ENCODE measurements around the gene NOP16. TPM values are rescaled to one million over a fixed set of nuclear protein-coding genes. Genes with fewer than 3 reads are reported as not detected.
"Not testable (repeated sequence)": the region's sequence is repeated elsewhere in the genome, so short reads cannot be mapped to it uniquely, and the experiment has no call there.

The NOP16 gene
- total RNA-seq, 2 experiments from 2014 or later: 52.5 to 57.6 TPM

GRCh38 chr5:176408252-176408573 is 19.8 kb upstream of the NOP16 start:
- H3K27ac Mint-ChIP-seq; H3K9me3 Mint-ChIP-seq; intact Hi-C loops (cut with micrococcal nuclease); H3K36me3 Mint-ChIP-seq; H3K4me3 Mint-ChIP-seq; H3K4me1 Mint-ChIP-seq (ENCODE audit: low read depth); H3K27me3 Mint-ChIP-seq; DNase-seq: not testable (repeated sequence)
- POLR2A ChIA-PET: interaction anchor here (0.6 kb wide), 1 partner anchor 135 kb away, joined by 3 read pairs; no protein-coding TSS in a partner anchor
- CTCF ChIA-PET: interaction anchor here (1.2 kb wide), 1 partner anchor 40 kb away, joined by 3 read pairs; the partner anchor contains the start of gene FAF2

- no peak overlapping the region for H3K27ac Mint-ChIP-seq
- H3K4me1 Mint-ChIP-seq (ENCODE audit: low read depth): peaks cover 7% of the 10 kb centered on the region
- CTCF ChIA-PET: interaction anchor here (0.8 to 1.2 kb wide), 2 partner anchors 40 to 135 kb away, joined by 3 read pairs; partner anchors contain the start of gene FAF2
- POLR2A ChIA-PET: interaction anchor here (0.6 kb wide), 1 partner anchor 135 kb away, joined by 3 read pairs; no protein-coding TSS in a partner anchor
- H3K36me3 Mint-ChIP-seq: peaks cover 6% of the 10 kb centered on the region
- no peak overlapping the region for H3K4me3 Mint-ChIP-seq
- intact Hi-C loops (cut with micrococcal nuclease): no loop called here
- DNase-seq: no peak
- H3K27me3 Mint-ChIP-seq: no peaks in the 10 kb centered on the region
- H3K9me3 Mint-ChIP-seq: no peaks in the 10 kb centered on the region
These were observed 19.3 kb upstream of the NOP16 start for GRCh38 chr5:176407456-176408251.

DNA sequence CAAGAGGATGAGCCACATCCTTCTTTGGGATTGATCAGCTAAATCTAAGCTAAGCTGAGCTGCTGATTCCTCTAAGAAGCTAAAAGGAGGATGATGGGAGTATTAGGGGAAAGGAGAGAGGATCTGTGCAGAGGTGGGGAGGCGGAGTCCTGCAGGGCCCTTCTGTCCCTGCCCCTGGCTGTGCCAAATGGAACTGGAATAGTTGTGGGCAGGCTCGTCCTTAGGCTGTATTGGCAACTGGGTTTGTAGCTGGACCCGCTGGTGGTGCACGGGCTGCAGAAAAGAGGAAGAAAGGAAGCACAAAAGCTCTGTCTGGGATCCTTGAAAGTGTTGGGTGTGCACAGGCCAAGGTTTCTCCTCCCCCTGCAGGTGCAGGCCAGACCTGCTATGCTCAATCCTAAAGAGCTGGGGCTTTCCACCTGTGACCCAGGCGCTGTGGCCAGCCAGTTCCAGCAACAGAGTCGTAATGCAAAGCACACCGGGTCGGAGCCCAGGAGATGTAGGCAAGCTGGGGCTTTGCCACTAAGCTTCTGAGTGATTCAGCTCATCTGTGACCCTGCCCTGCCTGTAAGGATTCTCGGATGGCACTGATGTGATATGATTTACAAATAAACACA is 18.1 kb upstream of the NOP16 start:
- H3K27me3 Mint-ChIP-seq: no peaks in the 10 kb centered on the region
- POLR2A ChIA-PET: interaction anchor here (0.6 kb wide), 1 partner anchor 41 kb away, joined by 3 read pairs; no protein-coding TSS in a partner anchor
- H3K36me3 Mint-ChIP-seq: peaks cover 6% of the 10 kb centered on the region
- peaks cover 5% of the 10 kb centered on the region for H3K4me1 Mint-ChIP-seq (ENCODE audit: low read depth)
- H3K27ac Mint-ChIP-seq: no peak overlapping the region
- H3K9me3 Mint-ChIP-seq: no peaks in the 10 kb centered on the region
- CTCF ChIA-PET: interaction anchor here (0.8 to 1.2 kb wide), 2 partner anchors 9 to 136 kb away, joined by 3 to 4 read pairs; no protein-coding TSS in a partner anchor
- DNase-seq: no peak
- intact Hi-C loops (cut with micrococcal nuclease): no loop called here
- no peak overlapping the region for H3K4me3 Mint-ChIP-seq

- peaks cover 6% of the 10 kb centered on the region for H3K36me3 Mint-ChIP-seq
- ChIA-PET CTCF (interaction anchor here (1.2 kb wide), 1 partner anchor 10 kb away, joined by 4 read pairs; no protein-coding TSS in a partner anchor), POLR2A (no interaction called here)
- no peaks in the 10 kb centered on the region for H3K4me1 Mint-ChIP-seq (ENCODE audit: low read depth)
- H3K4me3 Mint-ChIP-seq: no peak overlapping the region
- H3K9me3 Mint-ChIP-seq: no peaks in the 10 kb centered on the region
- H3K27me3 Mint-ChIP-seq: no peaks in the 10 kb centered on the region
- H3K27ac Mint-ChIP-seq: no peak overlapping the region
- DNase-seq: no peak
- intact Hi-C loops (cut with micrococcal nuclease): no loop called here
These were observed 17.4 kb upstream of the NOP16 start for GRCh38 chr5:176405656-176406435.

- Mint-ChIP-seq H3K36me3 (peaks cover 3% of the 10 kb centered on the region), H3K27ac (no peak overlapping the region), H3K9me3 (no peaks in the 10 kb centered on the region), H3K27me3 (no peaks in the 10 kb centered on the region), H3K4me1 (ENCODE audit: low read depth) (no peaks in the 10 kb centered on the region), H3K4me3 (no peak overlapping the region)
- DNase-seq: no peak
- intact Hi-C loops (cut with micrococcal nuclease): no loop called here
- POLR2A ChIA-PET: no interaction called here
- CTCF ChIA-PET: no interaction called here
These were observed 13.1 kb upstream of the NOP16 start for GRCh38 chr5:176401281-176402205.

- ChIA-PET CTCF (interaction anchor here (1.3 kb wide), 1 partner anchor 196 kb away, joined by 3 read pairs; no protein-coding TSS in a partner anchor), POLR2A (no interaction called here)
- no peak for DNase-seq
- no peaks in the 10 kb centered on the region for H3K4me1 Mint-ChIP-seq (ENCODE audit: low read depth)
- intact Hi-C loops (cut with micrococcal nuclease): no loop called here
- H3K36me3 Mint-ChIP-seq: peaks cover 3% of the 10 kb centered on the region
- no peak overlapping the region for H3K4me3 Mint-ChIP-seq
- no peaks in the 10 kb centered on the region for H3K9me3 Mint-ChIP-seq
- H3K27me3 Mint-ChIP-seq: no peaks in the 10 kb centered on the region
- H3K27ac Mint-ChIP-seq: no peak overlapping the region
These were observed 12.2 kb upstream of the NOP16 start for GRCh38 chr5:176400382-176401156.

DNA sequence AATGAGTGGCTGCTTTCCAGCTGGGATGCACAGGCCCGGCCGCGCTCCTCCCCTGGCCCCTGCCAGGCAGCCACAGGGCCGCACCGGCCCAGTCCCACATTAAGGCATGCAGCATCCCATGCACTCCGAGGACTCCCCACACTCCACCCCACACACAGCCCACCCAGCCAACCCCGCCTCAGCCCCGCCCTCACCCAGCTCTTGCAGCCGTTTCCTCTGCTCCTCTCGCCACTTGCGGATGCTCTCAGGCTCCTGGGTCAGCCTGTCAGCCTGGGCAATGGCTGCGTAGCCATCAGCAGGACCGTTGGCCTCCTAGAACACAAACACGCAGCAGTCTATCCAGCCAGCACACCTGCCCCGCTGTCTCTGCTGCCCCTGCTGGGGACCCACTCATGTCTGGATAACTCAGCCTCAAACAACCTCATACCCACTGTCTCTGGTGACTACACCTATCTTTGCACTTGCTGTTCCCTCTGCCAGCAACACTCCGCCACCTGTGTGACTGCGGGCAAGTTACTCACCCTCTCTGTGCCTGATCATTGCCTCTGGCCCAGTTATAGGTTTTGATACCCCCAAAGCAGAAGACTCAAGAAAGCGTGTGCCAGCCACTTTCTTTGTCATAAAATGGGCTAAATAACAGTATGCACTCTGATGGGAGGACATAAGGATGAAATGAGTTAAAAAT is 9.5 kb upstream of the NOP16 start:
- CTCF ChIA-PET: no interaction called here
- intact Hi-C loops (cut with micrococcal nuclease): no loop called here
- POLR2A ChIA-PET: no interaction called here
- no peak for DNase-seq
- H3K9me3 Mint-ChIP-seq: no peaks in the 10 kb centered on the region
- no peak overlapping the region for H3K4me3 Mint-ChIP-seq
- no peaks in the 10 kb centered on the region for H3K4me1 Mint-ChIP-seq (ENCODE audit: low read depth)
- peaks cover 3% of the 10 kb centered on the region for H3K36me3 Mint-ChIP-seq
- H3K27me3 Mint-ChIP-seq: no peaks in the 10 kb centered on the region
- H3K27ac Mint-ChIP-seq: no peak overlapping the region

DNA sequence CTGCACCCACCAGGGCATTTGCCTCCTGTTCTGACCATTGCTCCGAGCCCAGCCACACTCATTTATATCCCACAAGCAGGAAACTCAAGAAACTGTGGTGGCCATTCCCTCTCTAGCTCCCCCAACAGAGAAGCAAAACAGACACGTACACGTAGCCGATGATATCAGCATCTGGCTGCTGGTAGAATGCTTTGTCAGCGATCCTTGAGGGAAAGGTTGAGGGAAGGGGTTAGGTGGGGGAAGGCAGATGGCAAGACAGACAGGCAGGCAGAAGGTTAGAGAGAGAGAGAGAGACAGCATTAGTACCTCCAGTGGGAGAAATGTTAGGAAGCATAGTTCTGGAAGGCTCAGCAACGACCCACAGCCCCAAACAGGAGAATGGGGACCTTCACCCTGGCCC is 7.9 kb upstream of the NOP16 start:
- DNase-seq: no peak
- intact Hi-C loops (cut with micrococcal nuclease): no loop called here
- Mint-ChIP-seq H3K27ac (no peak overlapping the region), H3K4me1 (ENCODE audit: low read depth) (no peaks in the 10 kb centered on the region), H3K4me3 (no peak overlapping the region), H3K27me3 (no peaks in the 10 kb centered on the region), H3K36me3 (peaks cover 6% of the 10 kb centered on the region), H3K9me3 (no peaks in the 10 kb centered on the region)
- ChIA-PET POLR2A (no interaction called here), CTCF (no interaction called here)

DNA sequence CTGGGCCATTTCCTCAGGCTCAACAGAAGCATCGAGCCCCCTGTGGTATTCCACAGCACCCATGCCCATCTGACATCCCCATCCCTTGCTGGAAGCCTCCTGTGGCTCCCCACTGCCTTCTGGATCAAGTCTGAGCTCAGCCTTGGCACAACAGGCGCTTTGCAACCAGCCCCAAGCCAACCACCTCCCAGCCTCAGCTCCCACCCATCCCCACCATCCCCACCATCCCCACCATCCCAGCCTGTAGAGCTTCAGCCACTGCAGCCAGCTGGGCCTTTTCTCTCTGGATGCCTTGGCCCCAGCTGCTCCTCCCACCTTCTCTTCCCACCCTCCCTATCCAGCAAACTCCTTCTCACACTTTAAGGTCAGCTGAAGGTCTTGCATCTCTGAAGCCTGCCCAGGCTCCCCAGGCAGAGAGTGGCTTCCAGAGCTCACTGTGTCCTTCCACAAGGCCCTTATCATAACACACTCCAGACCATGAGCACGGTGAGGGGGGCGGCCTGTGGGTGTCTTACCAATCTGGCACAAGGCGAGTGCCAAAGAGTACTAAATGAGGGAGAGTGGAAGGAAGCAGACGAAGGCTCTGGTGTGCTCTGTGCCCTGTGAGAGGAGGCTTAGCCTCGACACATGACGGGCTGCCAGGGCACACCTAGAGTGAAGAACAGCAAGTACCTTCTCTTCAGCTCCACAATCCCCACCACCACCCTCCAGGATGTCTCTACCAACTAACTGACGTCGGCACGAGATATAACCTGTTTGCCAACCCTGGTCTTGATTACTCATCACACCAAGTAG is 6.7 kb upstream of the NOP16 start:
- Mint-ChIP-seq H3K4me3 (no peak overlapping the region), H3K36me3 (peaks cover 6% of the 10 kb centered on the region), H3K27me3 (no peaks in the 10 kb centered on the region), H3K4me1 (ENCODE audit: low read depth) (no peaks in the 10 kb centered on the region), H3K9me3 (no peaks in the 10 kb centered on the region), H3K27ac (no peak overlapping the region)
- intact Hi-C loops (cut with micrococcal nuclease): no loop called here
- POLR2A ChIA-PET: no interaction called here
- no peak for DNase-seq
- CTCF ChIA-PET: no interaction called here

DNA sequence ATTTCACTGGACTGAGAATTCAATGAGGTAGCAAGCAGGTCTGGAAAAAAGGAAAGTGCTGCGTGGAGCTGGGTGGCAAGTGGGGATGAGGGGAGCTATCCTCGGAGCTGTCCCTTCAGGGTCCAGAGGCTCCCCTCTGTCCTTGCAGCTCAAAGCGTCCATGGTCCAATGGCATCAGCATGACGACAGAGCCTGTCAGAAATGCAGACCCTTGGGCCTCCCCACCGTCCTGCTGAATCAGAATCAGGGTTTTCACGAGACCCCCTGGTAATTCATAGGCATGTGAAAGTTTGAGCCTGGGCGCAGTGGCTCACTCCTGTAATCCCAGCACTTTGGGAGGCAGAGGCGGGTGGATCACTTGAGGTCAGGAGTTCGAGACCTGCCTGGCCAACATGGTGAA is 5.7 kb upstream of the NOP16 start:
- ChIA-PET POLR2A (no interaction called here), CTCF (no interaction called here)
- Mint-ChIP-seq H3K27ac (no peak overlapping the region), H3K4me3 (no peak overlapping the region), H3K27me3 (no peaks in the 10 kb centered on the region), H3K9me3 (no peaks in the 10 kb centered on the region), H3K4me1 (ENCODE audit: low read depth) (peaks cover 4% of the 10 kb centered on the region), H3K36me3 (peaks cover 8% of the 10 kb centered on the region)
- intact Hi-C loops (cut with micrococcal nuclease): no loop called here
- no peak for DNase-seq
